ENCODE data around the gene RNF130. TPM values are rescaled to one million over a fixed set of nuclear protein-coding genes. Genes with fewer than 3 reads are reported as not detected.

The RNF130 gene
- total and polyA plus RNA-seq, 9 donors = 54.7 to 120 (median 67.1) TPM

- 73 to 88% (median 81%) methylated on average over 5 of the region's 5 CpGs for WGBS, 3 donors
- Histone ChIP-seq H3K4me1 (ENCODE audit: insufficient read depth) (peaks cover 6% of the 10 kb centered on the region), H3K27me3 (no peaks in the 10 kb centered on the region), H3K27ac (no peak overlapping the region), H3K4me3 (no peak overlapping the region), H3K9me3 (no peaks in the 10 kb centered on the region), H3K36me3 (no peaks in the 10 kb centered on the region)
- DNase-seq = no peak
- intact Hi-C loops (cut with DNase I) = no loop called here
- TF ChIP-seq CTCF (IDR thresholded peaks at IDR 0.05) (no peak), POLR2A (IDR thresholded peaks at IDR 0.05) (no peak), EP300 (IDR thresholded peaks at IDR 0.05) (no peak)
Observed at GRCh38 chr5:180046656-180047055, 24.9 kb downstream of the RNF130 start.

- Histone ChIP-seq H3K36me3 (no peaks in the 10 kb centered on the region), H3K9me3 (no peaks in the 10 kb centered on the region), H3K27me3 (no peaks in the 10 kb centered on the region), H3K4me3 (no peak overlapping the region), H3K27ac (no peak overlapping the region), H3K4me1 (ENCODE audit: insufficient read depth) (peaks cover 6% of the 10 kb centered on the region)
- TF ChIP-seq CTCF (IDR thresholded peaks at IDR 0.05) = no peak
- no peak for TF ChIP-seq POLR2A (IDR thresholded peaks at IDR 0.05)
- no peak for TF ChIP-seq EP300 (IDR thresholded peaks at IDR 0.05)
- DNase-seq = no peak
- intact Hi-C loops (cut with DNase I) = no loop called here
- WGBS, 3 donors = 93 to 95% (median 94%) methylated on average over 26 to 30 of the region's 30 CpGs
Observed at GRCh38 chr5:180045889-180046499, 25.6 kb downstream of the RNF130 start.

DNA sequence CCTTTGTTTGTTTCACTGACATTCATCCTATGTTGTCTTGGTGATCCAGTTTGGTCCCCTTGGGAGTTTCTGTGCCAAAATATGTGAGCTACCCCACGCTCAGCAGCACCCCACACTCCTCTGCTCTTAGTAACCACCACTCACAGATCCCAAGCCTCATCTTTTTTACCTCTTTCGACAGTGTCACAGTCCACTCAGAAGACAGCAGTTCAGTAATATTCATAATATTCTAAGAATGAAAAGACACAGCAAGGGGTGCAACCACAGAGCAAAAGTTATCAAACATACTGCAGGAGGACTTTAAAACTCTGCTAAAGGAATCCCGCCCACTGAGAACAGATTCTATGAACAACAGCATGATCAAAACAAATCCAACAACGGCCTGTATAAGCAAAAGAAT lies 28.2 kb downstream of the RNF130 start:
- no peaks in the 10 kb centered on the region for H3K27me3 ChIP-seq
- H3K27ac ChIP-seq = no peak overlapping the region
- WGBS, 3 donors = 16 to 31% (median 17%) methylated on average over 4 of the region's 4 CpGs
- TF ChIP-seq POLR2A (IDR thresholded peaks at IDR 0.05) = no peak
- no peak for TF ChIP-seq EP300 (IDR thresholded peaks at IDR 0.05)
- no peak for TF ChIP-seq CTCF (IDR thresholded peaks at IDR 0.05)
- intact Hi-C loops (cut with DNase I) = no loop called here
- no peaks in the 10 kb centered on the region for H3K36me3 ChIP-seq
- no peaks in the 10 kb centered on the region for H3K9me3 ChIP-seq
- no peak for DNase-seq
- peaks cover 5% of the 10 kb centered on the region for H3K4me1 ChIP-seq (ENCODE audit: insufficient read depth)
- H3K4me3 ChIP-seq = no peak overlapping the region

DNA sequence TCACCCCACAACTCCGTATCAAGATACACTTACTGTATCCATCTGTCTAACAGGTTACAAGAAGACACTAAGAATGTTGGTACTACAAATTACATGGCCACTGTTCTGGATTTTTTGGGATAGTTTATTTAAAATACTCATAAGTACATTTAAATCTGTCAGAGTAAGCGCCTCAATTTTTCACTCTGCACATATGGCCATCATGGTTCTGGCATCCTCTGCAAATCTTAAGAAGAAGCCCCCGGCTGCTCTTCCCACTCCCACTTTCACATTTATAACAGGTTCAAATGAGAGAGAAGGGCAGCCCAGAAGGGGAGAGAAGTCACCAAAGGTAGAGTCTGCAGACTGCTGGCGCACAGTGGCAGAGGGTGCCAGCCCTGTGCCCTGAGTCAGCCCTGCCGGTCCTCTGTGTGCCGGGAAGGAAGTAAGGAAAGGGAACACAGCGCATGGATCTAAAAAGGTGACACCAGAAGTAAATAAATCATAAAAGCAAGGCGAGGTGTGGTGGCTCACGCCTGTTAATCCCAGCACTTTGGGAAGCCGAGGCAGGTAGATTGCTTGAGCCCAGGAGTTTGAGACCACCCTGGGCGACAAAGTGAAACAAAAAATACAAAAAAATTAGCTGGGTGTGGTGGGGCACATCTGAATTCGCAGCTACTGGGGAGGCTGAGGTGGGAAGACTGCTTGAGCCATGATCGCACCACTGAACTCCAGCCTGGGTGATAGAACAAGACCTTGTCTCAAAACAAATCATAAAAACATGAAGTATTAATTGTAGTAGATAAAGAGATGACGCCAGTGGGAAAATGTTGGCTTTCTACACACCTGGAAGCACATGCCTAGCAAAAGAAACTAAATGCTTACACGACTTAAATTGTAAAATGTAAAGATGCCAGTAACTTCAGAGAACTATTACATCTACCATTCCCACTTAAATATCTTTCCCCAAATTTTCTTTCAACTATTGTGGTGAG lies 30.0 kb downstream of the RNF130 start:
- intact Hi-C loops (cut with DNase I) = no loop called here
- H3K4me3 ChIP-seq = no peak overlapping the region
- DNase-seq = no peak
- no peaks in the 10 kb centered on the region for H3K27me3 ChIP-seq
- peaks cover 2% of the 10 kb centered on the region for H3K4me1 ChIP-seq (ENCODE audit: insufficient read depth)
- 89 to 95% (median 94%) methylated on average over 15 of the region's 15 CpGs for WGBS, 3 donors
- no peaks in the 10 kb centered on the region for H3K36me3 ChIP-seq
- no peak overlapping the region for H3K27ac ChIP-seq
- no peaks in the 10 kb centered on the region for H3K9me3 ChIP-seq
- no peak for TF ChIP-seq CTCF (IDR thresholded peaks at IDR 0.05)
- no peak for TF ChIP-seq POLR2A (IDR thresholded peaks at IDR 0.05)
